GM21447 (cell line): ENCODE results near the gene GDF11.
A peak's percentile ranks its signal among the peaks of the same experiment; 100 is the strongest.

Experiments used
- ATAC-seq: cut with Tn5 transposase; IDR thresholded peaks from one replicate; pipeline ENCODE4 v1.9.1; 2021; ENCODE audit not compliant: unreplicated experiment

The GDF11 gene

DNA sequence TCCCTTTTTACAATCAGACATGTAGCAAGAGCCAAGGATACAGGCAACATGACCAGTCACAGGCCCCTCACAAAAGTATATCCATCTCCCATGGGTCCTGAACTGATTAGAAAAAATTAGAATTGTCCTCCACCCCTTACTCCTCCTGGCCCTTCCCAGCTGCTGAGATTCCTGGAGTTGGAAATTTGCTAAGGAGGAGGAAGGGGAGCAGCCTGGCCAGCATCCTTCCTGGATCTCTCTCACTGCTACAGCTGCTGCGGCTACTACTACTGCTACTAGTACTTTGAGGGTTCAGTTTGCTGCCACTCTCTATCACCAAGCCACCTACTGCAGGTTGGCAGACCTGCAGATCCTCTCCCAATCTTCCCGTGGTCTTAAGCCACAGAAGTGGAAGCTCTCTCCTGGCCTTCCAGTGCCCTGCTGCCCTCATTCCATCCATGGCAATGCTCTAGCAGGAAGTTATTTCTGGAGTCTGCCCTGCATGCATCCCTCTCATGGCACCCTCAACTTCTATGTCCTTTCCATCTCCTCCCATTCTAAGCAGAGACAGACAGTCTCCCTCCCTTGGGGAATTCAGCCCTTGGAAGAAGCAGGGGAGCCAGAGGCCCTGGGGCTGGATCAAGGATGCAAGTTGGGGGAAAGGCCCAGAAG is 36.2 kb upstream of the GDF11 start:
- no peak for ATAC-seq

DNA sequence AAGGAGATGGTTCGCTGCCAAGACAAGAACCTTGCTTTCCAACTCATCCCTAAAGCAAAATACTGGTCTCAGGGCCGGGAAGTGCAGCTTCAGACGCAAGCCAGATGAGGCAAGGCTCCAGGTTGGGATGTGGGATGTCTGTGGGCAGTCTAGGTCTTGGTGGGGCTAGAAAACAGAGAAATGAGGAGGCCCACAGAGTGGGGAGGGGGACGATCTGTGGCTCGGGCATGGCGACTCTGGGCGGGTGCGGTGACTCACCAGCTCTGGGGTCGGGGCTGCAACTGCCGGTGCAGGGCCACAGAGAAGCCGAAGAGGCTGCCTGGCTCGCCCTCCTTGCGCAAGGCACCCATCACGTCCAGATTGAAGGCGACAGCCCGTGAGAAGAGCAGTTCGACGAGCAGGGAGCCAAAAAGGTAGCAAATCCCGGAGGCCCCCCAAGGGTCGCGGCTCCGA is 35.7 kb upstream of the GDF11 start:
- no peak for ATAC-seq

DNA sequence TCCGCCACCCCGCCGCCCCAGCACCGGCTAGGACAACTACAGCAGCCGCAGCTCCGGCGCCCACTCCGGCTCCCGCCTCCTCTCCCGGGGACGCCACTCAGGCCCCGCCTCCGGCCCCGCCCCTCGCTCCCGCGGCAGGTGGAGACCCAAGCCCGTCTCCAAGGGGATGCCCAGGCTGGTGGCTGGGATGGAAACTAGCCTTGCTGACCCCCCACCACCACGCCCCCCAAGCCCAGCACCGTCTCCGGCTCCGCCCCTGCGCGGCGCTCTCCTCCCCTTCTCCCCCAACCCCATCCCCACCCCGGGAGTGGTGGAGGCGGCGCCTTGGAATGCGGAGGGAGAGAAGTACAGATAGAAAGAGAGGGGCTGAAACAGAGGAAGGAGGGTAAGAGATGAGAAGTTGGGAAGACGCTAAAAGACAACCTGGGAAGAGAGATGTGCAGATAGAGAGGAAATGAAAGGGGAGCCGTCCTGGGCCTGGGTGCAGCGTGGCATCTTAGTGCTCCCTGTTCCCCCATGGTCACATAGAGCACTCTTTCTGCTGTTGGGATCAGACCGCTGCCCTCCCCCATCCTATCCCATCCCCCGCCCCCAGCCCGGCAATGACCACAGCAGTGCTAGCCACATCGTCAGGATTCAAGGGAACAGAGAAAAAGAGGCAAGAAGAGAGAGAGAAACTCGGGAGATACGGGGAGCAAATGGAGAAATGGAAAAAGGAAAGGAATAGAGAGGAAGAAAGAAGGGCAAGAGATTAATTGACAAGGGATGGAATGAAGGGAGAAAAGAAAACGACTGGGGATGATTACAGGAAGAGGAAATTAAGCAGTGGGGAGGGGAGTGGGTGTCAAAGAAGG is 34.9 kb upstream of the GDF11 start, which contains the start of gene ITGA7:
Gene ITGA7 (minus strand): TSS at position 64 of the 854 bp plus-strand sequence. CDS start 222 bp downstream, outside the sequence.
- ATAC-seq, result no peak

DNA sequence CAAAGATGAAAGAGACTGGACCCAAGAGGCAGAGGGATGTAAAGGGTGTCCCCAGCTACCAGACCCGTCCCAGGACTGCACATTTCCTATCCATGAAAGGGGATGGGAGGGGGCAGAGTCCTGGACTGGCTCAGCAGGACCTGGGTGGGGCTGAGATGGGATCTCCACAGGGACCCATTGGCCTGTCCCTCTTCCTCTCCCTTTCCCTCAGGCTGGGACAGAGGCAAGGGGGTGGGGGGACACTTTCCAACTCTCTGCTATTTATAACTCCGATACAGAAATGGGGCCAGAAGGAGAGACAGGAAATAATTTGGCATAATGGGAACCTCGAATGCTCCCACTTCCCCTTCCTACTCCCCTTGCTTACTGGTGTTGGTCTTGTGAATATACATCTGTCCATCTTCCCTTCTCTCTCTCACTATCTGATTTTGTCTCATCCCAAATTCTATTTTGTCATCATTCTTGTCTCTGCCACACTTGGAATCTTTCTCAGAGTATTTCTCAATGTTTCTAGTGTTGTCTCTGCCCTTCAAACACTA is 34.2 kb upstream of the GDF11 start:
- no peak for ATAC-seq

DNA sequence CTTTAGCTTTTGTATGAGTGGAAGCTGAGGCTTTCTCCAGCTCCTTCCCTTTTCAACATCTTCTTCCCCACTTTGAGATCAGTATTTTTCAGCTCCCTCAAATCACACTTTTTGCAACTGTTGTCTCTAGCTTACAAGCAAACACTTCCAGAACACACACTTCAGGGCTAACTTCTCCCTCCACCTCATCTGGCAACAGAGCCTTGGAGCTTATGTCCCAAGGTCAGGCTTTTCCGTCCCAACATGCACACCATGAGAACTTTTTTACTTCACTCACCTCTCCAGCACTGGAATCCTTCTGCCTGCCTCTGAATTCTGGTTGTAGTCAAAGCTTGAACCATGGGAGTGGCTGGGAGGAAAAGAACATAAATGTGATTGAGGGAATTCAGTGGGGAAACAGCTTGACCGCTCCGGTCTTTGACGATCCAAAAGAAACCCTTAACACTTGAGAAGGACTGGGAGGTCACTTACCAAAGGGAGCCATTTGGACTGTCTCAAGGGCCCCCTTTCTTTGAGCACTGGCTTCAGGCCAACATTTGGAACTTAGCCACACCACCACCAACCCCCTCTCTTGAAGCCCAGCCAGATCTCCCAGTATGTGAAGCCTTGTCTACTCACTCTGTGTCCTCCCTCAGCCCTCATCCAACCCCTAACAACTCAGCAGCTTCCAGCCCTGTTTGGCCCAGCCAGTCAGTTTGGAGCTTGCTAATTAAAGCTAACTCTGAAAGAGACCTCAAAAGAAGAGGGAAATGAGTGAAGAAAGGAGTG is 31.0 kb upstream of the GDF11 start:
- no peak for ATAC-seq

DNA sequence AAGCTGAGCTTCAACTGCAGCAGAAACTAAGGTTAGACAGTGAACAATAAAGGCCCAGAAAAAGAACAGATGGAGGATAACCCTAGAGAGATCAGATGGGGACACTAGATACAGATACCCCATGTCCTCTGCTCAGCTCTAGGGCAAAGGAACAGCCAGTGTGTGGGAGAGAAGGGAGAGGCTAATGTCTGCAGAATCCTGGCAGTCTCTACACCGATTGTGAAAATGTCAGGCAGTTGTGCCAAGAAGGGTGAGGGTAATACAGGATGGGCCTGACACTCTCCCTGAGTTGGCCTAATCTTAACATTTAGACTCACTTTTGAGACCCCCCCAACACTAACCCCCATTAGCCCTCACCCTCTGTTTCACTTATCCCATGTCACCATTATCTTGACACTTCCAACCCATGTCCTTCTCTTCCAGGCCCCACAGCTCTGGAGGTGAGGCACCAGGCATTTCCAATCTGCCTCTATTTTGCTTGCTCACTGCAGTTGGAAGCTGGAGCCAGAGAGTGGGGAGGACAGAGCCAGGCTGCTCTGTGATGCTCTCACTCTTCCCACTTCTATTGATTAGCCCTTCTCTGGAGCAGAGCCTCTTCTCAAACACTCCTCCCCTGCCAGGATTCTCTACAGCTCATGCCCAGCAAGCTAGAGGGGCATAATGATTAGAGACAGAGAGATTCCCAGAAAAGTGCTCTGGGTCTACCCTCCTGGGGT is 30.1 kb upstream of the GDF11 start:
- ATAC-seq, result no peak

DNA sequence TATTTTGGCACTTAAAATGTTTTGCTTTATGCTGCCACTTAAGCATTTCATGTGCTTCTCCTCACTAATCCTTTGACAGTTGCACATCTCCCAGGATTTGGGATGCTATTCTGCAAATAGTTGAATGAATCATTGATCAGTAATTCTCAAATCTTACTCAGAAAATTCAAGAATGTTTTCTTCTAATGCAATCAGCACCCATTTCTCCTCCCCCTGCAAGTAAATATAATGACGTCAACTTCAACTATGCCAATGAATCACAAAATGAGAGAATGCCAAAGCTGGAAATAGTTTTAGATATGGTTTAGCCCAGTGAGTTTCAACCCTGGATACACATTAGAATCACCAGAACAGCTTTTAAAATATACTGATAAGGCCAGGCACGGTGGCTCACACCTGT is 29.2 kb upstream of the GDF11 start:
- no peak for ATAC-seq

DNA sequence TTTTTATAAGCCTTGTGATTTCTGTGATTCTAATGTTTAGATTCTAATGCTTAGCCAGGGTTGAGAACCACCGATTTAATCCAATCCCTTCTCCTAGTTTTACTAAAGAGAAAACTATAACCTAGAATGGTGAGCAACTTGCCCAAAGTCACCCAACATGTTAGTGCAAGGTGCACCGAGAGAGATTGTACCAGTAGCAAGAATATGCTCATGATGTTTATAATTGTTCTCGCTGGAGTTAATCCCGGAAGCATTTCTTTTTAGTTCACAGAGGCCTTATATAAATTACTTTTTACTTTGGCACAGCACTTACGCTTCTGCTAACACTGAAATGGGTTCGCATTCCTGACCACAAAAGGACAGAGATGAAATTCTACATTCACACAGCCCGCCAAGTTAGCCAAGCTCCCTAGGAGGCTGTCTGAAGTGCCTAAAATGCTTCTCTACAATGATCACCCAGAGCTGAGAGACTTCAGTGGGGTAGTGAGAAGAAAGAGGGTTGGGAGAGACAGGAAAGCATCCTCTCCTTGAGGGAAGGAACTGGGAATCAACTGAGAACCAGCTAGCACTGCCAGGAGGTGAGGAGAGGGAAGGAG is 27.7 kb upstream of the GDF11 start:
- ATAC-seq, result no peak

DNA sequence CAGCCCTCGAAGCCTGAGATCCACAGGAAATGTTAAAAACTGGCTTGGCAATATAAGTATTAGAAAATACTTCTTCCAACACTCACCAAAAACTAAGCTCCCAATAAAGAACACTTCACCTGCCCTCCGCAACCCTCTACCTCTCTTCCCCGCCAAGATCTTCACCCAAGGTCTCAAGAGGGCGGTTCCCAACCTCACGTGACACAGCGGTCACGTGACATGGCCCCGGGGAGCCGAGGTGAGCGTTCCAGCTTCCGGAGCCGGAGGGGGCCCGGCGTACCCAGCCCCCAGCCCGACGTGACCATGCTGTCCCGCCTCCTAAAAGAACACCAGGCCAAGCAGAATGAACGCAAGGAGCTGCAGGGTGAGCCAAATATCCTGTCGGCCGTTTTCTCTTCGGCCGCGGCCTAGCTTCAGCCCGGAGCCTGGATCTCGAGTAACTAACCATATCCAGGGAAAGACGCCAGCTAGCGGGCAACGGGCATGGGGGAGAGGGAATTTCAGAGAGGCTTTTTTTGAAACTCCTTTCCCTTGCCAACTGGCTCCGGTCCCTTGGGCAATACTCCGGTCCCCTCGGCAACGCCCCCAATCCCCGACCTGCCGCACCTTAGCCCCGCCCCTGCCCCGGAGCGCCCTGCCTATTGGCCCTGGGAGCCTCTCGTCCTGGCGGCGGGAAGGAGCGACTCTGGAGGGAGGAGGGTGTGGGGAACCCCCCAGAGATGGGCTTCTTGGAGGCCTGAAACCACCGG is 26.9 kb upstream of the GDF11 start, which contains the start of gene BLOC1S1:
Gene BLOC1S1 (plus strand): TSS at position 214 of the 749 bp plus-strand sequence. CDS start 6 bp downstream, at position 220.
- peak; percentile 92 for ATAC-seq

DNA sequence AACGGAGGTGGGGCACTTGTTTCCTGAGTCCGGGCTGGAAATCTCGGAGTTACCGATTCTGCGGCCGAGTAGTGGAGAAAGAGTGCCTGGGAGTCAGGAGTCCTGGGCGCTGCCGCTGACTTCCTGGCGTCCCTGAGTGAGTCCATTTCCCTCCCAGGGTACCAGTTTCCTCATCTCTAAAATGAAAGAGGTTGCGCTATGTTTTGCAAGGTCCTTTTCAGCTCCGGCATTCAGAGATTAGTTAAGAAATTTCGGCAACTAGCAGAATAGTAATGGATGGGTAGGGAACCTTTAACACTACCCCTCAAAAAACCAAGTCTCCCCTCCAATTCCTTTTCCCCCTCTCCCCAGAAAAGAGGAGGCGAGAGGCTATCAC is 26.4 kb upstream of the GDF11 start:
- ATAC-seq, result peak; percentile 29

DNA sequence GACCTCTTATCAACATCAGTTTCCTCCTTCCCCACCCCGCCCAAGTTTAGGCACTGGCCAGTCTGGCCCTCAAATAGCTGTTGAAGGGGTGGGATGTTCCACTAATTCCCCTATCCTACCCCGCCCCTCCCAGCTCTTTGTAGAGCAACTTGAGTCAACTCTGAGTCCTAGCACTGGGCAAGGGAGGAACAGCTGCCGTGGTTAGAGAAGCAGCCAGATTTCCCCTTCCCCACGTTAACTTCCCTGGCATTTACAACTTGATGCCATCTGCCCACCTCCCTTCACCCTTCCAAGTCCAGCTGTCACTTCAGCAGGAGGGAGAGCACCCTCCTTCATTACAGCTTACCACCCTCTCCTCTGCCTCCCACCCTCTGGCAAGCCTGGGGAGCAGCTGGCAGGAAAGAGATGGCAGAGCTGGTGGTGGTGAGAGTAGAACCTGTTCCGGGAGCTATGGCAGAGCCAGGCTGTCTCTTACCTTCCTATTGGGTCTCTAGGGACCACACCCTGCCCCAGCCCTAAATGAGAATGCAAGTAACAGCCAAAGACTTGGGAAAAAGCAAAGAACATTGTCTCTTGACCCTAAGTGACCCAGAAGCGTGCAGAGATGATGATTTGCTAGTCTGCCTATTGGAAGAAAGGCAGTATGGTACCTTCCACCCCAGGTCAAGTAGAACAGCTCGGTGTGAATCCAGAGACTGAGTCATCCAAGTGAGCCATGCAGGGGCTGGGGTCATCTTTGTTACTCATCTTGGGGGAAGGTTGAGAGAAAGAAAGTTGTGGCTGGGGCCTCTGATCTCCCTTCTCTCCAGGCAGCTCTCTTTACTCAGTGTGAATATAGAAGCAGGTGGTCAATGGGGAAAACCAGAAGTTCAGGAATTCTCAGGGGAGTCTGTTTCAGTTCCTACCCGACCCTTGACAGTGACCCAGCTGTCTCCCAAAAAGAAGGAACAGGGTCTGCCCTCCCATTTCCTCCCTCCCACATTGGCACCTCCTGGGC is 25.6 kb upstream of the GDF11 start:
- ATAC-seq, result no peak

DNA sequence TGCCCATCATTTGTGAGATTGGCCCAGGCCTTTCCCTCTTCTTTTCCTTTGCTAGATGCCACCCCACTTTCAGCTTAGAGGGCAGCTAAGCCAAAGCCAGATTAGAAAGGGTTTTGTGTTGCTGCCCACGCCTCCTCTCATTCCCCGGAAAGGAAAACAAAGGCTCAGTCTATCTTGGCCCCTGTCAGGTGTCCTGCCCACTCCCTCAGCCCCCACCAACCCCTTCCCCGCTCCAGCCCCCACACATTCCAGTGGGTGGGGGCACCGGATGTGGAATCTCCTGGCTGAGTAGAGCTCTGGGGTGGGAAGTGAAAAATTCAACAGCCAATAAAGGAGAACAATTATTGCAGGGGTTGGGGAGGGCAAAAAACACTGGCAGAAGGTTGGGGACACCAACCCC is 24.9 kb upstream of the GDF11 start:
- no peak for ATAC-seq

DNA sequence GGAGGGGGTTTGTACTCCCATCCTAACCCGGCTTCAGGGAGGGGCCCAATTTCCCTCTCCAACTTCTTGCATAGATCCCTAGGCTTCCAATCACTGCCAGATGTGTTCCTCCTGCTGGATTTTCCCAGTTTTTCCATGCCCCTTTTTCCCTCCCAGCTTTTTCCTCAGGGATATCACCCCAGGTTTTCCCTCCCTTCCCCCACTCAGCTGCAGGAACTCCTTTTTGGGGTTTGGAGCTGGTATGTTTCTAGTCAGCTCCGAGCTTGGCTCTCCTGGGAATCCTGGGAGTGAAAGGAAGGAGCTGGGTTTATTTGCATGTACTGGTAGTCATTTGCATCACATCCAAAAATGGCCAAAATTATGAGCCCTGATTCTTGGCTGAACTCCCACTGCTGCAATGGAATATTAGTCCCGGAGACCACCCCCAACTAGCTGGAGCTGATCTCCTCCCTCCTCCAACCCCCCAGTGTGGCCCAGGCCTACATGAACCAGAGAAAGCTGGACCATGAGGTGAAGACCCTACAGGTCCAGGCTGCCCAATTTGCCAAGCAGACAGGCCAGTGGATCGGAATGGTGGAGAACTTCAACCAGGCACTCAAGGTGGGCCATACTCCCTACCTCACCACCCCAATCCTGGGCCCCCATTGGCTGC is 24.2 kb upstream of the GDF11 start:
- no peak for ATAC-seq

DNA sequence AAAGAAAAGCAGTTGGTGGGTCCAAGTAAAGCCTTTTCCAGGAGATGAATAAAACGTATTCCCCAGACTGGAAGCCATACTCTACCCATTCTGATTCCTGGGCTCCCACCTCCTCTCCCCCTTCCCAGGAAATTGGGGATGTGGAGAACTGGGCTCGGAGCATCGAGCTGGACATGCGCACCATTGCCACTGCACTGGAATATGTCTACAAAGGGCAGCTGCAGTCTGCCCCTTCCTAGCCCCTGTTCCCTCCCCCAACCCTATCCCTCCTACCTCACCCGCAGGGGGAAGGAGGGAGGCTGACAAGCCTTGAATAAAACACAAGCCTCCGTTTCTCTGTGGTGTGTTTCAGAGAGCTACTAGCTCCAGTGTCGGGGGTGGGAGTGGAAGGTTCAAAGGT is 23.6 kb upstream of the GDF11 start:
- ATAC-seq, result no peak

DNA sequence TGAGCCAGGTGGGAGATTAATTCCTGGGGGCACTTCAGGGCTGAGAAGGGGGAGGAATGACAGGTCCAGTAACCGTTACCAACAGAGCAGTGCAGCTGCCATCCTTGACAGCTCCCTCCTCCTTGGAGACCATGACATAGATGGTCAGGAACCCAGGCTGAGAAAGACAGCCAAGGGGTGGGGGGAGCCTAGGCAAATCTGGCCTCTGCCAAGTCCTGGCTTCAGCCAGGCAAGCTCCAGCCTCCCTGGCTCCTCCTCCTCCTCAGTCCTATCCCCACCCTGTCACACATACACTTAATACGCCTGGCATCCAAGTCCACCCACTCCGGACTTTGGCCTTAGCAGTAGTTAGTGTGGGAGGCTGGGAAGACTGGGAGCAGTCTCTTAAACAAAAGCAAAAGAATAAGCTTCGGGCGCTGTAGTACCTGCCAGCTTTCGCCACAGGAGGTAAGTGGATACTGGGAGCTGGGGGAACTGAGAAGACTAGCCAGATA is 22.8 kb upstream of the GDF11 start, which contains the start of gene RDH5:
Gene RDH5 (plus strand): TSS at position 323 of the 494 bp plus-strand sequence. CDS start 792 bp downstream, outside the sequence.
- ATAC-seq, result no peak

DNA sequence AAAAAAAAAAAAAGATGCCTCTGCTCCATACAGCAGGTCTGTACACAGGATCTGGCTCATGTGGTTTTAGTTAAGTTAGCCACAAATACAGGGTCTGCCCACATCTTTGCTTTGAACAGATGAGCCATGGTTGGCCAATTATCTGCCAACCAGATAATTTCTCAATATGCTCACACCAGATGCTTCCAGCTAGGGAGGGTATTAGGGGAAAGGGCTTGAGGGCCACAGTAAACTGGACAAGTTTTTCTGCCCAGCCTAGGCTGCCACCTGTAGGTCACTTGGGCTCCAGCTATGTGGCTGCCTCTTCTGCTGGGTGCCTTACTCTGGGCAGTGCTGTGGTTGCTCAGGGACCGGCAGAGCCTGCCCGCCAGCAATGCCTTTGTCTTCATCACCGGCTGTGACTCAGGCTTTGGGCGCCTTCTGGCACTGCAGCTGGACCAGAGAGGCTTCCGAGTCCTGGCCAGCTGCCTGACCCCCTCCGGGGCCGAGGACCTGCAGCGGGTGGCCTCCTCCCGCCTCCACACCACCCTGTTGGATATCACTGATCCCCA is 22.0 kb upstream of the GDF11 start:
- ATAC-seq, result no peak

DNA sequence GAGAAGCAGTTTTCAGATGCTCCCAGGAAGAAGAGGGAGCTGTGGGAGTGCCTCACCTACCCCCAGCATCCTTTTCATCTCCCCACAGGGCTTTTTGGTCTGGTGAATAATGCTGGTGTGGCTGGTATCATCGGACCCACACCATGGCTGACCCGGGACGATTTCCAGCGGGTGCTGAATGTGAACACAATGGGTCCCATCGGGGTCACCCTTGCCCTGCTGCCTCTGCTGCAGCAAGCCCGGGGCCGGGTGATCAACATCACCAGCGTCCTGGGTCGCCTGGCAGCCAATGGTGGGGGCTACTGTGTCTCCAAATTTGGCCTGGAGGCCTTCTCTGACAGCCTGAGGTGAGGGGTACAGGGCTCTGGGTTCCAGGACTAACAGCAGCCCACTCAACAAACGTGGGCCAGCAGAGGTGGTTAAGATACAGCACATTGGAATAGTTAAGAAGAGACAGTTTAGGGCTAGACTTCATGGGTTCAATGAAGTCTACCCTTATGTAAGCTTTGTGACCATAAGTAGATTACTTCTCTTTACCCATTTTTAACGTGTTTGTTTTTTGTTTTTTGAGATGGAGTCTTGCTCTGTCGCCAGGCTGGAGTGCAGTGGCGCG is 21.2 kb upstream of the GDF11 start:
- no peak for ATAC-seq
